Glutamatergic neuron (in vitro differentiated cells): ENCODE data around the gene DNAI1. TPM values are rescaled to one million over a fixed set of nuclear protein-coding genes. Genes with fewer than 3 reads are reported as not detected.
A peak's percentile ranks its signal among the peaks of the same experiment; 100 is the strongest.
"Not testable (repeated sequence)": the region's sequence is repeated elsewhere in the genome, so short reads cannot be mapped to it uniquely, and the experiment has no call there.

Experiments used
- DNase-seq: peaks from one replicate; pipeline ENCODE4 v3.0.0; 2022
- H3K27ac Mint-ChIP-seq: one replicate; pipeline ENCODE4 v1.8.0; 2020; ENCODE audit warnings: mild to moderate bottlenecking, mixed read lengths, inconsistent platforms; ENCODE audit not compliant: unreplicated experiment
- H3K27me3 Mint-ChIP-seq: one replicate; pipeline ENCODE4 v1.8.0; 2020; ENCODE audit warnings: mild to moderate bottlenecking, moderate library complexity, mixed read lengths, inconsistent platforms; ENCODE audit not compliant: unreplicated experiment
- H3K36me3 Mint-ChIP-seq: one replicate; pipeline ENCODE4 v1.8.0; 2020; ENCODE audit warnings: mild to moderate bottlenecking, mixed read lengths, inconsistent platforms; ENCODE audit not compliant: unreplicated experiment
- H3K4me1 Mint-ChIP-seq: one replicate; pipeline ENCODE4 v1.8.0; 2020; ENCODE audit warnings: mild to moderate bottlenecking, low read depth, mixed read lengths, inconsistent platforms; ENCODE audit not compliant: unreplicated experiment
- H3K4me3 Mint-ChIP-seq: one replicate; pipeline ENCODE4 v1.8.0; 2020; ENCODE audit warnings: mild to moderate bottlenecking, mixed read lengths, inconsistent platforms; ENCODE audit not compliant: unreplicated experiment
- H3K9me3 Mint-ChIP-seq: one replicate; pipeline ENCODE4 v1.8.0; 2020; ENCODE audit warnings: mild to moderate bottlenecking, moderate library complexity, mixed read lengths, inconsistent platforms; ENCODE audit not compliant: unreplicated experiment
- CTCF ChIP-seq: fragments of 200-600 bp; sonication (generic); IDR thresholded peaks from one replicate; pipeline ENCODE4 v1.5.0; 2021; ENCODE audit not compliant: partially characterized antibody, unreplicated experiment
- total RNA-seq: library from RNA; stranded (reverse); fragmentation: NEBNext Ultra II Directional; extraction: Animal tissue kit (Norgen Biotek cat#: 25700); gene quantifications from one replicate; pipeline ENCODE4 v1.2.1, GENCODE V29; 2021; ENCODE audit not compliant: unreplicated experiment

Gene DNAI1
- total RNA-seq, 1 donor from 2014 or later, result 1.2 TPM

- Mint-ChIP-seq H3K27ac (peak overlapping the region; percentile 82), H3K27me3 (no peaks in the 10 kb centered on the region), H3K4me3 (peak overlapping the region; percentile 16), H3K4me1 (peaks cover 43% of the 10 kb centered on the region), H3K36me3 (no peaks in the 10 kb centered on the region), H3K9me3 (peaks cover 4% of the 10 kb centered on the region)
- peak; percentile 45 for DNase-seq
- TF ChIP-seq CTCF, result no peak
Observed at GRCh38 chr9:34430843-34431437, 27.7 kb upstream of the DNAI1 start.

- DNase-seq, result no peak
- Mint-ChIP-seq H3K4me1 (peaks cover 43% of the 10 kb centered on the region), H3K9me3 (peaks cover 4% of the 10 kb centered on the region), H3K27ac (no peak overlapping the region), H3K27me3 (no peaks in the 10 kb centered on the region), H3K4me3 (no peak overlapping the region), H3K36me3 (no peaks in the 10 kb centered on the region)
- TF ChIP-seq CTCF, result no peak
Observed at GRCh38 chr9:34431667-34432066, 26.9 kb upstream of the DNAI1 start.

GRCh38 chr9:34437006-34437925 is 21.3 kb upstream of the DNAI1 start:
- peak; percentile 58 for DNase-seq
- Mint-ChIP-seq H3K9me3 (no peaks in the 10 kb centered on the region), H3K36me3 (peaks cover 7% of the 10 kb centered on the region), H3K27ac (no peak overlapping the region), H3K4me3 (no peak overlapping the region), H3K27me3 (no peaks in the 10 kb centered on the region), H3K4me1 (peaks cover 37% of the 10 kb centered on the region)
- TF ChIP-seq CTCF, result peak; percentile 73

- not testable (repeated sequence) for H3K9me3 Mint-ChIP-seq, H3K36me3 Mint-ChIP-seq, H3K27ac Mint-ChIP-seq, H3K4me3 Mint-ChIP-seq, DNase-seq, H3K27me3 Mint-ChIP-seq
- peaks cover 34% of the 10 kb centered on the region for H3K4me1 Mint-ChIP-seq
Observed at GRCh38 chr9:34437926-34438307, 20.7 kb upstream of the DNAI1 start.

GRCh38 chr9:34438465-34438864 is 20.1 kb upstream of the DNAI1 start:
- not testable (repeated sequence) for H3K4me3 Mint-ChIP-seq, H3K36me3 Mint-ChIP-seq

GRCh38 chr9:34440017-34440416 is 18.6 kb upstream of the DNAI1 start:
- Mint-ChIP-seq H3K27me3 (peaks cover 2% of the 10 kb centered on the region), H3K9me3 (peaks cover 2% of the 10 kb centered on the region), H3K4me1 (peaks cover 49% of the 10 kb centered on the region), H3K27ac (peak overlapping the region; percentile 74), H3K4me3 (no peak overlapping the region), H3K36me3 (peaks cover 7% of the 10 kb centered on the region)
- DNase-seq, result no peak
- no peak for TF ChIP-seq CTCF

More at GRCh38 chr9:34438465-34438864, 20.1 kb upstream of the DNAI1 start:
- H3K4me1 Mint-ChIP-seq, result peaks cover 36% of the 10 kb centered on the region
- not testable (repeated sequence) for H3K9me3 Mint-ChIP-seq, H3K27ac Mint-ChIP-seq, H3K27me3 Mint-ChIP-seq, DNase-seq
